ENCODE measurements around the gene MGAT4B. TPM values are rescaled to one million over a fixed set of nuclear protein-coding genes. Genes with fewer than 3 reads are reported as not detected.

Gene MGAT4B
- total RNA-seq, 1 experiment from 2014 or later, result 148 TPM

- RAD21 ChIA-PET (ENCODE audit: low non-redundant PET in 1 of 2, low total read pairs in 2 of 2, uncharacterized antibody in 2 of 2, unreplicated experiment in 2 of 2), result no interaction called here
- ATAC-seq (no peak), DNase-seq (ENCODE audit: low read depth, low spot score) (no peak)
- TF ChIP-seq EGR1 (IDR thresholded peaks at IDR 0.05; ENCODE audit: low read depth) (no peak), CBX3 (IDR thresholded peaks at IDR 0.05; ENCODE audit: low read depth) (no peak), YY1 (IDR thresholded peaks at IDR 0.05; ENCODE audit: extremely low read depth, insufficient replicate concordance, low read depth, low read length) (no peak), JUND (IDR thresholded peaks at IDR 0.05) (no peak), REST (IDR thresholded peaks at IDR 0.05; ENCODE audit: low read depth) (no peak)
- POLR2A ChIA-PET, result interaction anchor here (1.4 kb wide), 1 partner anchor 10 kb away, joined by 5 read pairs; no protein-coding TSS in a partner anchor
- no peaks in the 10 kb centered on the region; the same call in 1 of the 2 replicates for H4K20me1 ChIP-seq (ENCODE audit: insufficient read depth)
- intact Hi-C loops (cut with micrococcal nuclease), result no loop called here
- H3K4me3 ChIP-seq (replicated peaks in 1 of 2; ENCODE audit: low read depth in 1 of 2, low read length in 2 of 2), result no peak overlapping the region
- no peak overlapping the region for H2AFZ ChIP-seq (ENCODE audit: low read depth, low read length, poor library complexity, severe bottlenecking)
- BruUV-seq (replicated peaks), result no TSS peak
- peaks cover 41% of the 10 kb centered on the region for H3K79me2 ChIP-seq (ENCODE audit: insufficient read depth, low read length)
- H3K27me3 ChIP-seq (ENCODE audit: insufficient read depth, low read length), result no peaks in the 10 kb centered on the region
- CTCF ChIA-PET, result no interaction called here
- no peaks in the 10 kb centered on the region for H3K9me3 ChIP-seq (ENCODE audit: control insufficient read depth in 1 of 2, insufficient read depth in 1 of 2, low read depth in 1 of 2, low read length in 2 of 2)
- peaks cover 54 to 64% of the 10 kb centered on the region in 2 experiments for H3K36me3 ChIP-seq (ENCODE audit: control insufficient read depth in 1 of 2, insufficient read depth in 2 of 2, low read length in 2 of 2)
- H3K9ac ChIP-seq (ENCODE audit: low read length), result no peak overlapping the region
- H3K27ac ChIP-seq (ENCODE audit: low read depth, low read length), result no peak overlapping the region
- no peaks in the 10 kb centered on the region for H3K9me2 ChIP-seq (ENCODE audit: insufficient read depth)
- no peaks in the 10 kb centered on the region for H3K4me1 ChIP-seq (ENCODE audit: control insufficient read depth in 1 of 2, insufficient read depth in 2 of 2, low read length in 2 of 2)
- H3K4me2 ChIP-seq (ENCODE audit: low read length), result no peak overlapping the region
Measured at GRCh38 chr5:179832039-179832745, 25.5 kb upstream of the MGAT4B start.

All from HCT116 (cell line).